GM19372 (cell line): ENCODE data around the gene NRXN2.
A peak's percentile ranks its signal among the peaks of the same experiment; 100 is the strongest.
"Not testable (repeated sequence)": the region's sequence is repeated elsewhere in the genome, so short reads cannot be mapped to it uniquely, and the experiment has no call there.

Experiments used
- ATAC-seq: cut with Tn5 transposase; IDR thresholded peaks from one replicate; pipeline ENCODE4 v1.9.1; 2021; ENCODE audit warnings: mild to moderate bottlenecking, low read depth, moderate library complexity; ENCODE audit not compliant: unreplicated experiment

Gene NRXN2

GRCh38 chr11:64711138-64711955 is 11.7 kb downstream of the NRXN2 start:
- ATAC-seq, result no peak

GRCh38 chr11:64710418-64711137 is 12.4 kb downstream of the NRXN2 start:
- ATAC-seq, result no peak

GRCh38 chr11:64705501-64705900 is 17.5 kb downstream of the NRXN2 start:
- no peak for ATAC-seq

GRCh38 chr11:64703048-64703447 is 19.9 kb downstream of the NRXN2 start:
- no peak for ATAC-seq

- not testable (repeated sequence) for ATAC-seq
Observed at GRCh38 chr11:64701956-64702355, 21.0 kb downstream of the NRXN2 start.

DNA sequence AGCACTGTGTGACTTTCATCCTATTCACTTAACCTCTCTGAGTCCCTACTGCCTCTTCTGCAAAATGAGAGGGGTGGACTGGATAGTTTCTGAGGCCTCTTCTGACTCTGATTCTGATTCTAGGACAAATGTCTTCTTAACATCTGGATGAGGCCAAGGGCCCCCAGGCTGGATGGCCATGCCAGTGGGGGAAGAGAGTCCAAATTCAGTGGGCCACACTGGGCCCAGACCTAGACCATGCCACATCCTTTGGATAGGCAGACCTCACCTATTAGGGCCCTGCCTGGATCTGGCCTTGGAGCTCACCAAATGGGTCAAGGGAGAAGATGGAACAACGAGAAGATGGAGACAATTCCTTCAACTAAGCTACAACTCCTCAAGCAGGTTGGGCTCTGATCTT is 24.6 kb downstream of the NRXN2 start:
- ATAC-seq, result no peak

- ATAC-seq, result no peak
Observed at GRCh38 chr11:64697663-64698375, 25.2 kb downstream of the NRXN2 start.

DNA sequence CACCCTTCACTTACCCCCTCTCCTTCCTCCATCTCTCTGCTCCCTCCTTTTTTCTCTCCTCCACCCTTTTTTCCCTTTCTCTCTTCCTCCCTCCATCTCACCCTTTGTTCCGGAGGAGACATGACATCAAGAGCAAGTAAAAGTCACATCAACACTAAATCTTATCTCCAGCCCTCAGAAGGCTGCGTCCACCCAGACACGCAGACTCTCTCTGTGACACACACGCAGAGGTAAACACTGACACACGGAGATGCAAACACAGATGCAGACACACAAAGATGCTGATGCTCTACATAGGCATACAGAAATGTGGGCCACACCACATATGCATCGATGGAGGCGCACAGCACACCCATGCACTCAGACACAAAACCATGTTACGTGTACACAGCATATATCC is 27.0 kb downstream of the NRXN2 start:
- no peak for ATAC-seq

- ATAC-seq, result no peak
Observed at GRCh38 chr11:64695548-64695947, 27.4 kb downstream of the NRXN2 start.

- no peak for ATAC-seq
Observed at GRCh38 chr11:64694821-64695365, 28.1 kb downstream of the NRXN2 start.

DNA sequence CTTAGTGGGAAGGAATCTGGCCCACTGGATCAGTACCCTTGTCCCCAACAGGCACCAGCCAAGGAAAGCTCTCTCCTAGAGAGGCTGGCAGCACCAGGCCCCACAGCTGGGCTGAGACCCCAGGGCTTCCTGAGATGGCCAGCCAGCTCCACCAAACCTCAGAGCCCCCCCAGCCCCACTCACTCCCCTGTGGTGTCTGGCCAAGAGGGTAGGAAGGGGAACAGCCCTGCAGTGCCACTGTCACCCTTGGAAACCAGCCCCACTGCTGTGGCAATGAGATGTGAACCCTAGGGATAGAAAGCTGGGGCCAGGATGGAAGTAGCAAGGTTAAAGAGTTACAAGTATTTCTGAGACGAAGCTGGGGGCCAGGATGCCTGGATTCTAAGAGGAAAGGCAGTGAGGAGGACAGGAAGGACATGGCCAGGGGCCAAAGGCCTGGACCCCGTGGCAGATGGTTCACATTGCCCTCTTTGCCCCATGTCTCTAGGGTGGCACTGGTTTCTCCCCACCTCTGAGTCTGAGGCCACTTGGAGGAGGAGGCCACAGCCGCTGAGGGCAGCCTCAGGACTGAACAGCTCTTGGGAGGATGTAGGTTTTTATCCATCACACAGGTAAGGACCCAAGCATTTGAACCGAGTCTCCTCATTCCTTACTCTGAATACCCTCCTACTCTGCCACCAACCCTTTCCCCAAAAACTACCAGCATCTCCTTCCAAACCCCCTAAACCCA is 28.8 kb downstream of the NRXN2 start:
- no peak for ATAC-seq

- ATAC-seq, result no peak
Observed at GRCh38 chr11:64692764-64693331, 30.1 kb downstream of the NRXN2 start.

DNA sequence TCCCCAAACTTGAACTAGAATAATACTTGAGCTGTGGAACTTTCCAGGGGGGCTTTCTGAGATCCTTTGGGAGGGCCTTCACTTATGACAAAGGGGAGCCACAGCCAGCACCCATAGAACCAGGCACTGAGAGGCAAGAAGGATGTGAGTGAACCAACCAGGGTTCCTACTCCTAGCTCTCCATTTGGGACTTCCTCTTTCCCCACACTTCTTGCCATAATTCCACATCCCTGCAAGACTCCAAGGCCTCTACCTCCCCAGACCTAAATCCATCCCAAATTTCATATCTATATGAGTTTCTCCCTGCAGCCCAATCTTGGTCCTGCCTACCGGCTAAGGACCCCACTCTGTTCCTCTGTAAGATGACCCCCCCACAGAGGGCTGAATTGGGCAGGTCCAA is 31.5 kb downstream of the NRXN2 start:
- no peak for ATAC-seq

DNA sequence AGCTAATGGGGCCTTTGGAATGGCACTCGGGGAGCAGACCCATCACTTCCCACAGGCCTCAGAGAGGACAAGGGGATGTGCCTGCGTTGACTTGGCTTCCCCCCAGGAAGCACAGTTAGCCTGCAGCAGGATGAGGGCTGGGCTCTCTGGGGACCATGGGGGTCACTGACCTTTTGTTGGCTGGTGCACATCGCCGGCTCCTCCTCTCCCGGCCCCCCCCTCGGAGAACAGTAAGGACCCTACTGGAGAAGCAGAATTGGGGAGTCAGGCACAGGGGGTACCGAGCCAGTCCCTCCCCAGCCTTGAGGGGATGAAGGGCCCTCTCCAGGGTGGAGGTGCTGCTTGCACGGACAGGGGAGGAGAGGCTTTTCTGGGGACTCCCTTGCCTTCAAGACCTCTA is 32.8 kb downstream of the NRXN2 start:
- no peak for ATAC-seq

GRCh38 chr11:64688534-64688982 is 34.4 kb downstream of the NRXN2 start:
- peak; percentile 72 for ATAC-seq

- ATAC-seq, result no peak
Observed at GRCh38 chr11:64687643-64688533, 35.1 kb downstream of the NRXN2 start.

DNA sequence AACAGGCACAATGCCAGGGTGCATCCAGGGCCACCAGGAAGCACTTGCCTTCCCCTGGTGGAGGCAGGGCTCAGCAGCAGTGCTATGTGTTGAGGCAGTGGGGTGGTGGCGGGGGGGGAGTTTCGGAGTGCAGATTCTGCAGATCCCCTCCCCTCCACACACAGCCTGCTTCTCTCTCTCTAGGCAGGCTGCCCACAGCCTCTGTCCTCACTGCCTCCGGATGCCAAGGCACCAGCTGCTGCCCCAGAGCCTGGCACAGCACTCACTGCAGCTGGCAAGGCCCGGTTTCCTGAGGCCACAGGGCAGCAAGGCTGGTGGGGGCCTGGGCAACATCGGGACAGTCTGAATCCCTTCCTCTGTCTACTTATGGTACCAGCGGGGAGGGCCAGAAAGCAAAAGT is 35.8 kb downstream of the NRXN2 start:
- no peak for ATAC-seq

GRCh38 chr11:64686466-64687170 is 36.4 kb downstream of the NRXN2 start:
- ATAC-seq, result no peak
